ENCODE data around the gene GARIN5B. TPM values are rescaled to one million over a fixed set of nuclear protein-coding genes. Genes with fewer than 3 reads are reported as not detected.

Gene GARIN5B
- total RNA-seq, 4 donors from 2014 or later, result not detected

- intact Hi-C loops (cut with DNase I), result no loop called here
These were observed 38.4 kb downstream of the GARIN5B start for GRCh38 chr19:55324662-55325061.

DNA sequence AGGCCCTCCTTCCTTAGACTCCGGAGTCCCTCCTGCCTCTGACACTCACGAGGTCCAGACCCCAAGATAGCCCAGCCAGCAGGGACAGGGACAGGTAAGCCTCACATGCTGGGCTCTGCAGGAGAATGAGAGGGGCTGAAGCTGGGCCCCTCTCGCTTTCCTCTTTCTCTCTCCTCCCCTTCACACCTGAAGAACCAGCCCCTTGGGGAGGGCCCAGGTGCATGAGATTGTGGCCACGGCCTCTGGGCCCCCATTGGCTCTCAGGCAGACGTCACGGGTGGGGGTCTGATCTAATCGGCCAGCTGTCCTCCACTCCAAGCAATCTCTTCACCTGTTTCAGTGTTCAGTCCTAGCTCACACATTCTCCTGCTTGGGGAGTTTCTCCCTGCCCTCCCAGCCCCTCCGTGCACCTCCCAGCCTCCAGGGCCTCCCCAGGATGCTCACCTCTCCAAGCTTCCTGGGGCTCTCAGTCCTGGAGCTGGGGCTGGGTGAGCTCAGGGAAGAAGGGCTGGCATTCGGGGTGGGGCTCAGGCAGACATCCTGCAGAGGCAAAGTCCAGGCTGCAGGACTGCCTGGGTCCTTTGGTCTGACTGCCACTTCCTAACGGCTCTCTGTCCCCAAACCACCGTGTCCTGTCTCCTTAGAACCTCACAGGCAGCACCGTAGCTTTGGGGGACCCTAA lies 40.7 kb downstream of the GARIN5B start:
- Histone ChIP-seq H3K36me3 (no peaks in the 10 kb centered on the region), H3K27ac (no peak overlapping the region), H3K4me1 (no peaks in the 10 kb centered on the region), H3K4me3 (replicated peaks in 1 of 3) (no peak overlapping the region), H3K9me3 (no peaks in the 10 kb centered on the region), H3K27me3 (no peaks in the 10 kb centered on the region)
- intact Hi-C loops (cut with DNase I), result no loop called here
- no peak for TF ChIP-seq CTCF (IDR thresholded peaks at IDR 0.05)
- no peak for DNase-seq
- 52 to 55% methylated on average over 11 to 12 of the region's 12 CpGs for WGBS, 2 donors

More at GRCh38 chr19:55324662-55325061, 38.4 kb downstream of the GARIN5B start:
- no peaks in the 10 kb centered on the region for H3K4me1 ChIP-seq
- H3K9me3 ChIP-seq, result no peaks in the 10 kb centered on the region
- TF ChIP-seq POLR2A (IDR thresholded peaks at IDR 0.05), result no peak
- no peak for TF ChIP-seq CTCF (IDR thresholded peaks at IDR 0.05)
- no peak for DNase-seq
- 79 to 90% methylated on average over 6 of the region's 6 CpGs for WGBS, 2 donors
- no peaks in the 10 kb centered on the region for H3K36me3 ChIP-seq
- no peak overlapping the region for H3K4me3 ChIP-seq (replicated peaks in 1 of 3)
- H3K27ac ChIP-seq, result no peak overlapping the region
- H3K27me3 ChIP-seq, result no peaks in the 10 kb centered on the region

- no peaks in the 10 kb centered on the region for H3K36me3 ChIP-seq
- 83 to 87% methylated on average over 8 to 9 of the region's 9 CpGs for WGBS, 2 donors
- intact Hi-C loops (cut with DNase I), result no loop called here
- DNase-seq, result no peak
- H3K9me3 ChIP-seq, result no peaks in the 10 kb centered on the region
- H3K4me1 ChIP-seq, result no peaks in the 10 kb centered on the region
- no peaks in the 10 kb centered on the region for H3K27me3 ChIP-seq
- no peak overlapping the region for H3K4me3 ChIP-seq (replicated peaks in 1 of 3)
- TF ChIP-seq CTCF (IDR thresholded peaks at IDR 0.05) (no peak), POLR2A (IDR thresholded peaks at IDR 0.05) (no peak)
- no peak overlapping the region for H3K27ac ChIP-seq
These were observed 41.5 kb downstream of the GARIN5B start for GRCh38 chr19:55321466-55322137.

GRCh38 chr19:55320844-55321419 lies 42.1 kb downstream of the GARIN5B start:
- no peak for DNase-seq
- WGBS, 2 donors, result 82 to 92% methylated on average over 8 of the region's 8 CpGs
- Histone ChIP-seq H3K4me1 (no peaks in the 10 kb centered on the region), H3K4me3 (replicated peaks in 1 of 3) (no peak overlapping the region), H3K36me3 (no peaks in the 10 kb centered on the region), H3K27me3 (no peaks in the 10 kb centered on the region), H3K9me3 (no peaks in the 10 kb centered on the region), H3K27ac (no peak overlapping the region)
- intact Hi-C loops (cut with DNase I), result no loop called here
- TF ChIP-seq POLR2A (IDR thresholded peaks at IDR 0.05) (no peak), CTCF (IDR thresholded peaks at IDR 0.05) (no peak)

- Histone ChIP-seq H3K4me3 (replicated peaks in 1 of 3) (no peak overlapping the region), H3K27me3 (no peaks in the 10 kb centered on the region), H3K27ac (no peak overlapping the region), H3K9me3 (no peaks in the 10 kb centered on the region), H3K4me1 (no peaks in the 10 kb centered on the region), H3K36me3 (no peaks in the 10 kb centered on the region)
- DNase-seq, result peak; percentile 11 to 16
- intact Hi-C loops (cut with DNase I), result no loop called here
- TF ChIP-seq POLR2A (IDR thresholded peaks at IDR 0.05), result no peak
- TF ChIP-seq CTCF (IDR thresholded peaks at IDR 0.05), result no peak
- 14 to 21% methylated on average over 13 to 18 of the region's 21 CpGs for WGBS, 2 donors
These were observed 43.3 kb downstream of the GARIN5B start for GRCh38 chr19:55319785-55320184.
